Muscle layer of duodenum (tissue), 2 donors: ENCODE results near the gene GAN.

ENCODE experiments used
- H3K27ac ChIP-seq: one replicate; pipeline ENCODE4 v1.7.0; 2013; ENCODE audit warnings: mild to moderate bottlenecking, low read length
- H3K27me3 ChIP-seq: one replicate; pipeline ENCODE4 v1.7.0; 2013; ENCODE audit warnings: low read depth, mild to moderate bottlenecking, control low read depth, low read length
- H3K36me3 ChIP-seq, 2 donors: one replicate each; pipeline ENCODE4 v1.7.0; 2013; ENCODE audit warnings: low read length in 2 of 2, control low read depth in 1 of 2, mild to moderate bottlenecking in 1 of 2; ENCODE audit not compliant: insufficient read depth in 2 of 2, control insufficient read depth in 1 of 2
- H3K4me1 ChIP-seq, 2 donors: one replicate each; pipeline ENCODE4 v1.7.0; 2013; ENCODE audit warnings: low read length in 2 of 2, mild to moderate bottlenecking in 2 of 2, control low read depth in 1 of 2, moderate library complexity in 1 of 2; ENCODE audit not compliant: insufficient read depth in 2 of 2, control insufficient read depth in 1 of 2
- H3K4me3 ChIP-seq, 2 donors: one replicate each; pipeline ENCODE4 v1.7.0; 2013; ENCODE audit warnings: low read length in 2 of 2, low read depth in 1 of 2, mild to moderate bottlenecking in 1 of 2
- H3K9me3 ChIP-seq, 2 donors: one replicate each; pipeline ENCODE4 v1.7.0; 2013; ENCODE audit warnings: low read length in 2 of 2, control low read depth in 1 of 2, mild to moderate bottlenecking in 1 of 2; ENCODE audit not compliant: control insufficient read depth in 1 of 2
- donor health status: healthy.

The GAN gene

GRCh38 chr16:81358860-81359259 is 44.1 kb downstream of the GAN start:
- Histone ChIP-seq H3K27ac (no peak overlapping the region), H3K4me1 (no peaks in the 10 kb centered on the region), H3K9me3 (no peaks in the 10 kb centered on the region), H3K36me3 (peaks cover 21 to 30% of the 10 kb centered on the region in 2 donors), H3K27me3 (no peaks in the 10 kb centered on the region), H3K4me3 (no peak overlapping the region)

- Histone ChIP-seq H3K4me3 (no peak overlapping the region), H3K4me1 (no peaks in the 10 kb centered on the region), H3K27me3 (no peaks in the 10 kb centered on the region), H3K9me3 (no peaks in the 10 kb centered on the region), H3K36me3 (peaks cover 28 to 31% of the 10 kb centered on the region in 2 donors), H3K27ac (no peak overlapping the region)
Observed at GRCh38 chr16:81360135-81360534, 45.4 kb downstream of the GAN start.

DNA sequence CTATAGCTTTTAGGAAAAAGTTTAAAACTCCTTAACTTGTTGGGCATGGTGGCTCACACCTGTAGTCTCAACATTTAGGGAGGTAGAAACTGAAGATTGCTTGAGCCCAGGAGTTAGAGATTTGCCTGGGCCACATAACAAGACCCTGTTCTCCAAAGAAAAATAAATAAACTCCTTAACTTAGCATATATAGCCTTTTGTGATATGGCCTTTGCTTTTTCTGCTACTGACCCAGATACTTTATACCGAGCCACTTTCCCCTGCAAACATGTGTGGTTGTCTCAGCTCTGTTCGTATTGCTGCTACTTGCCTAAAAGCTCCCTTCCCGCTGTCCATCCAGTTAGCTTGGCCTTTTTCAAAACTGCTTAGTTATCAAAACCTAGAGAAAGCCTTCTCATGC is 51.0 kb downstream of the GAN start:
- no peak overlapping the region for H3K27ac ChIP-seq
- peaks cover 27 to 40% of the 10 kb centered on the region in 2 donors for H3K36me3 ChIP-seq

GRCh38 chr16:81366316-81366932 is 51.7 kb downstream of the GAN start:
- no peak overlapping the region for H3K4me3 ChIP-seq
- H3K27ac ChIP-seq: no peak overlapping the region
- no peaks in the 10 kb centered on the region for H3K27me3 ChIP-seq
- H3K4me1 ChIP-seq: no peaks in the 10 kb centered on the region
- H3K36me3 ChIP-seq: peaks cover 30 to 42% of the 10 kb centered on the region in 2 donors
- no peaks in the 10 kb centered on the region for H3K9me3 ChIP-seq

More for the DNA sequence above, 51.0 kb downstream of the GAN start:
- Histone ChIP-seq H3K27me3 (no peaks in the 10 kb centered on the region), H3K4me3 (no peak overlapping the region), H3K9me3 (no peaks in the 10 kb centered on the region), H3K4me1 (no peaks in the 10 kb centered on the region)

DNA sequence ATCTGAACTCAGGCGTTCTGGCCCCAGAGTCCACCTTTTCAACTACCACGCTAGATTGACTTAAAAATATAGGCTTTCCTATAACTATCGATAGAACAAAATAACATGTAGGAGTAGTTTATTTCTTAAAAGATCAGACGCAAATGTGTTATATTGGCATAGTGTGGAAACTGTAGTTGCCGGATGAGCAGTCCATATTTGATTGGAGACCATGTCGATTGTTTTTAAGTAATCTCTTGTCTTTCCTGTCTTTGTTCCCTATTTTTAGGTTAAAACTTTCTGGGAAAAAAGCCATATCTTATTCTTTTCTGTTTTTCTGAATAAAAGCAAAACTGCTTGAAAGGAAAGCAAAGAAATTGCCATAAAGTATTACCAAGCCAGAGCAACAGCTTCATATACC is 53.1 kb downstream of the GAN start:
- H3K9me3 ChIP-seq: no peaks in the 10 kb centered on the region
- no peaks in the 10 kb centered on the region for H3K27me3 ChIP-seq
- no peak overlapping the region for H3K27ac ChIP-seq
- H3K4me3 ChIP-seq: no peak overlapping the region
- peaks cover 41 to 42% of the 10 kb centered on the region in 2 donors for H3K36me3 ChIP-seq
- no peaks in the 10 kb centered on the region for H3K4me1 ChIP-seq

DNA sequence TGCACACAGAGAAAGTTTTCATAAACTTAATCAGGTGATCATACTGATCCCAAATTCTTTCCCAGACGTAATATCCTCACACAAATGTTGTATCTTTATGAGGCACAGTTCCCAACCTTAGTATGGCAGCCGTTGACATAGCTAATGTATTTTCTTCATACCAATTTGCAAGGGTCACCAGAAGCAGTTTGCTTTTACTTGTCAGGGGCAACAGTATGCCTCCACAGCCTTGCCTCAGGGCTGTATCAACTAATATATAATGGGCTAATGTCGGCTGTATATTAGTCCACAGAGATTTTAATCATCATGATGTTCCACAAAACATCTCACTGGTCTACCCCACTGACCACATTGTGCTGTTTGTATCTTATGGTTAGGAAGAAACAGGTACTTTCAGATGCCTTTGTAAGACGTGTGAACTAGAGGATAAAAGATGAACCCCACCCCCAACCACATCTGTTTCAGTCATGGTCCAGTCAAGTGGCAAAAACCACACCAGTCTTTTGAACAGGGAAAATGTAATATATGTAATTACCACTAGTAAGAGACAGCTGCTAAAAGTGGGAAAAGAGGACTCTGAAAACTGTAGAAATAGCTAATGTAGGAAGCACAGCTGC is 55.2 kb downstream of the GAN start:
- Histone ChIP-seq H3K9me3 (no peaks in the 10 kb centered on the region), H3K36me3 (peaks cover 26 to 33% of the 10 kb centered on the region in 2 donors), H3K27ac (no peak overlapping the region), H3K4me3 (no peak overlapping the region), H3K4me1 (no peaks in the 10 kb centered on the region), H3K27me3 (no peaks in the 10 kb centered on the region)

- Histone ChIP-seq H3K27ac (no peak overlapping the region), H3K36me3 (peaks cover 15 to 22% of the 10 kb centered on the region in 2 donors), H3K4me1 (no peaks in the 10 kb centered on the region), H3K4me3 (no peak overlapping the region), H3K27me3 (no peaks in the 10 kb centered on the region), H3K9me3 (no peaks in the 10 kb centered on the region)
Observed at GRCh38 chr16:81371106-81371505, 56.3 kb downstream of the GAN start.

DNA sequence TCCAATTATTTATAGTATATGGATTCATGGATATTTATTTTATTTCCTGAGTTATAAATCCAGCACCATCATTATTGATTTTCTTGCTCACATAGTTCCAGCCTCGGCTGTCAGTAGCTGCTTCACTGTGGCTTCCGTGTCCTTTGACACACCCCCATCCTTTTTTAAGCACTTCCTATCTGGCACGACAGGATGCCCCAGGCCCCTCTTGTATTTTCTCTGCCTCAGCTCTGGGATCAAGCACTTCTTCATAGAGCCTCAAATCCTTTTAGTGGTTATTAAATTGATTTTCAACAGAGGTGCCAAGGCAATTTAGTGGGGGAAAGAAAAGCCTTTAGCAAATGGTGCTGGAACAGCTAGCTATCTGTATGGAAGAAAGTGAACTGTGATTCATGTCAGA is 59.8 kb downstream of the GAN start:
- Histone ChIP-seq H3K27me3 (no peaks in the 10 kb centered on the region), H3K9me3 (no peaks in the 10 kb centered on the region), H3K4me3 (no peak overlapping the region), H3K4me1 (no peaks in the 10 kb centered on the region), H3K27ac (no peak overlapping the region), H3K36me3 (peaks cover 28 to 33% of the 10 kb centered on the region in 2 donors)

GRCh38 chr16:81376880-81377279 is 62.1 kb downstream of the GAN start:
- H3K4me1 ChIP-seq: no peaks in the 10 kb centered on the region
- no peak overlapping the region for H3K4me3 ChIP-seq
- H3K9me3 ChIP-seq: no peaks in the 10 kb centered on the region
- H3K36me3 ChIP-seq: peaks cover 20 to 24% of the 10 kb centered on the region in 2 donors
- no peak overlapping the region for H3K27ac ChIP-seq
- H3K27me3 ChIP-seq: no peaks in the 10 kb centered on the region

DNA sequence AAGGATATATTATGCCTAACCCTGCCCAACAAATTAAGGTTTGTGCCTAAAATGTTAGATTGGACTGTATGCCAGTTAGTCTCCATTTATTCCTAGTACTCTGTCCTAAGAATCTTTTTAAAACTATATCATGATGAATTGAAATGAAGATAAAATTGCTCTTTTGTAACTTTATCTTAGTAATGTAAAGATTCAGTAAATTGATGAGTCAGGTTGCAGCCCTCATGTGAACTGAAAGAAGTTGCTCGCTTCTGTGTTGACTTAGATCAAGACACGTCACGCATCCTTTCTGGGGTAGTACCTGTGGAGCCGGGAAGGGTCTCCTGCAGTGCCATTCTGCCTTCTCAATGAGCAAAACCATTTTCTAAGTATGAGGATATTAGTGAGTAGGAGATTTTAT is 63.3 kb downstream of the GAN start:
- no peak overlapping the region for H3K4me3 ChIP-seq
- H3K27ac ChIP-seq: no peak overlapping the region
- no peaks in the 10 kb centered on the region for H3K27me3 ChIP-seq
- no peaks in the 10 kb centered on the region for H3K4me1 ChIP-seq
- H3K9me3 ChIP-seq: no peaks in the 10 kb centered on the region
- H3K36me3 ChIP-seq: peaks cover 14 to 20% of the 10 kb centered on the region in 2 donors

GRCh38 chr16:81380932-81381331 is 66.2 kb downstream of the GAN start:
- Histone ChIP-seq H3K27me3 (no peaks in the 10 kb centered on the region), H3K9me3 (no peaks in the 10 kb centered on the region), H3K27ac (no peak overlapping the region), H3K4me1 (peaks cover 0 to 15% of the 10 kb centered on the region in 2 donors), H3K36me3 (peaks cover 14 to 20% of the 10 kb centered on the region in 2 donors), H3K4me3 (no peak overlapping the region)

GRCh38 chr16:81384006-81384405 is 69.2 kb downstream of the GAN start:
- H3K36me3 ChIP-seq: no peaks in the 10 kb centered on the region
- H3K4me1 ChIP-seq: peaks cover 0 to 15% of the 10 kb centered on the region in 2 donors
- H3K27ac ChIP-seq: peak overlapping the region; percentile 74
- no peaks in the 10 kb centered on the region for H3K27me3 ChIP-seq
- no peak overlapping the region for H3K4me3 ChIP-seq
- H3K9me3 ChIP-seq: no peaks in the 10 kb centered on the region
